GM12878 (cell line): Measurements from ENCODE around the gene MEGF11. TPM values are rescaled to one million over a fixed set of nuclear protein-coding genes. Genes with fewer than 3 reads are reported as not detected.

Experiments
- ATAC-seq: fragments of 200-7000 bp; cut with Tn5 transposase; 3 replicates; pipeline ENCODE4 v1.9.1; 2020; ENCODE audit warnings: mild to moderate bottlenecking, moderate library complexity
- BruUV-seq: library from RNA; stranded (reverse); fragments of 400-500 nt; replicated peaks from 2 replicates; lab custom pipeline; 2021; lab: Mats Ljungman, UMichigan
- CTCF ChIA-PET: fragments of 300-600 bp; sonication (Branson Sonifier 250); formaldehyde crosslinking; extraction: SDS; loops from one replicate; lab custom pipeline; 2021; ENCODE audit warnings: inconsistent platforms; lab: Yijun Ruan, JAX
- POLR2A ChIA-PET: fragments of 350-600 bp; formaldehyde crosslinking; extraction: SDS; loops from one replicate; lab custom pipeline; 2021; ENCODE audit warnings: inconsistent platforms; lab: Charles Lee
- RAD21 ChIA-PET: fragments of 300-600 bp; sonication (Branson Sonifier 250); formaldehyde crosslinking; loops from one replicate; lab custom pipeline; 2023; ENCODE audit warnings: antibody characterized with exemption; ENCODE audit not compliant: unreplicated experiment; lab: Charles Lee
- SMC1A ChIA-PET: fragments of 300-600 bp; sonication (Branson Sonifier 250); formaldehyde crosslinking; loops from one replicate; lab custom pipeline; 2023; ENCODE audit not compliant: unreplicated experiment, uncharacterized antibody; lab: Charles Lee
- DNase-seq: peaks from one replicate; pipeline ENCODE4 v3.0.0-alpha.2; 2011; ENCODE audit warnings: low read depth, low spot score
- FAIRE-seq: peaks from 3 replicates; lab custom pipeline; 2011; peaks lifted over from hg19 to GRCh38; lab: Jason Lieb, UNC
- H2AFZ ChIP-seq: 2 replicates; pipeline ENCODE4 v1.6.0; 2011; ENCODE audit warnings: low read depth, low read length, control low read depth; ENCODE audit not compliant: control insufficient read depth
- H3K27ac ChIP-seq: 2 replicates; pipeline ENCODE4 v1.5.1; 2011; ENCODE audit warnings: control low read depth; ENCODE audit not compliant: control insufficient read depth, insufficient read depth
- H3K27me3 ChIP-seq, 2 experiments: replicated peaks in 1 of 2; 2 replicates each; pipeline versions ENCODE4 v1.6.0 to v1.6.1; 2011; ENCODE audit warnings: low read length in 1 of 2; ENCODE audit not compliant: control insufficient read depth in 2 of 2, insufficient read depth in 2 of 2
- H3K36me3 ChIP-seq, 2 experiments: 2 replicates each; pipeline ENCODE4 v1.5.1; 2011; ENCODE audit warnings: low read length in 1 of 2; ENCODE audit not compliant: control insufficient read depth in 2 of 2, insufficient read depth in 2 of 2
- H3K4me1 ChIP-seq: 2 replicates; pipeline ENCODE4 v1.6.1; 2011; ENCODE audit warnings: mild to moderate bottlenecking, low read length, moderate library complexity, mixed read lengths; ENCODE audit not compliant: control insufficient read depth, insufficient read depth
- H3K4me2 ChIP-seq: 2 replicates; pipeline ENCODE4 v1.6.0; 2011; ENCODE audit warnings: control low read depth; ENCODE audit not compliant: control insufficient read depth, insufficient read depth
- H3K4me3 ChIP-seq: fragments of 200-600 bp; sonication (generic); 2 replicates; pipeline ENCODE4 v1.5.1; 2016
- H3K79me2 ChIP-seq: 2 replicates; pipeline ENCODE4 v1.6.0; 2011; ENCODE audit warnings: low read length; ENCODE audit not compliant: control insufficient read depth, insufficient read depth
- H3K9ac ChIP-seq: 2 replicates; pipeline ENCODE4 v1.8.0; 2011; ENCODE audit warnings: low read length, control low read depth, mixed read lengths; ENCODE audit not compliant: control insufficient read depth, insufficient read depth
- H3K9me3 ChIP-seq: replicated peaks from 3 replicates; pipeline ENCODE4 v1.5.1; 2011; ENCODE audit warnings: mild to moderate bottlenecking, low read length; ENCODE audit not compliant: control insufficient read depth, insufficient read depth
- H4K20me1 ChIP-seq: 2 replicates; pipeline ENCODE4 v1.6.0; 2011; ENCODE audit not compliant: control insufficient read depth, insufficient read depth
- BACH1 ChIP-seq: fragments of 450-650 bp; IDR thresholded peaks from 2 replicates; pipeline ENCODE4 v1.6.1; 2017; ENCODE audit warnings: mild to moderate bottlenecking, borderline replicate concordance
- CHD2 ChIP-seq: IDR thresholded peaks from 2 replicates; pipeline ENCODE4 v1.6.1; 2011; ENCODE audit warnings: low read depth, low read length, improper control_type of control experiment, borderline replicate concordance
- EP300 ChIP-seq, 2 experiments: fragments of 150-350 bp in 1 of 2; IDR thresholded peaks; 2 replicates each; pipeline ENCODE4 v1.6.1; 2011 to 2012; ENCODE audit warnings: low read depth in 2 of 2, low read length in 2 of 2, borderline replicate concordance in 1 of 2, improper control_type of control experiment in 1 of 2, inconsistent platforms in 1 of 2; ENCODE audit not compliant: control insufficient read depth in 1 of 2
- HDAC2 ChIP-seq: fragments of 200-600 bp; sonication (generic); IDR thresholded peaks from 2 replicates; pipeline ENCODE4 v1.6.1; 2017
- KLF5 ChIP-seq: fragments of 450-650 bp; IDR thresholded peaks from 2 replicates; pipeline ENCODE4 v1.6.1; 2014; ENCODE audit warnings: mild to moderate bottlenecking; ENCODE audit not compliant: partially characterized antibody
- MAX ChIP-seq: IDR thresholded peaks from 2 replicates; pipeline ENCODE4 v1.6.1; 2012; ENCODE audit warnings: low read depth, low read length, improper control_type of control experiment
- MTA2 ChIP-seq: fragments of 450-650 bp; IDR thresholded peaks from 2 replicates; pipeline ENCODE4 v1.6.1; 2016; ENCODE audit warnings: low read depth, mild to moderate bottlenecking, moderate library complexity
- PBX3 ChIP-seq: IDR thresholded peaks from 2 replicates; pipeline ENCODE4 v1.6.1; 2011; ENCODE audit warnings: mild to moderate bottlenecking, low read depth, low read length, moderate library complexity; ENCODE audit not compliant: insufficient replicate concordance
- STAT1 ChIP-seq: fragments of 450-650 bp; conservative IDR thresholded peaks from 2 replicates; pipeline ENCODE4 v1.6.1; 2014; ENCODE audit warnings: antibody characterized with exemption, mild to moderate bottlenecking
- TBL1XR1 ChIP-seq: IDR thresholded peaks from 2 replicates; pipeline ENCODE4 v1.6.1; 2012; ENCODE audit warnings: low read depth, low read length, improper control_type of control experiment
- ZBTB33 ChIP-seq: fragments of 450-650 bp; IDR thresholded peaks from 2 replicates; pipeline ENCODE4 v1.6.1; 2017; ENCODE audit warnings: mild to moderate bottlenecking
- ZBTB40 ChIP-seq: fragments of 450-650 bp; IDR thresholded peaks from 2 replicates; pipeline ENCODE4 v1.6.1; 2016; ENCODE audit warnings: mild to moderate bottlenecking, moderate library complexity, borderline replicate concordance
- ZZZ3 ChIP-seq: IDR thresholded peaks from 2 replicates; pipeline ENCODE4 v1.6.1; 2011; ENCODE audit warnings: low read depth; ENCODE audit not compliant: control insufficient read depth, insufficient read length
- WGBS: methylation state at CpG from one replicate; pipeline ENCODE4 v1.1.6; 2016; ENCODE audit warnings: low lambda C conversion rate; ENCODE audit not compliant: insufficient replicate concordance, insufficient coverage; ENCODE audit errors: missing lambda C conversion rate; 5-methylcytosine and 5-hydroxymethylcytosine counted together
- in situ Hi-C: fragments of 300-500 bp; cut with MboI; formaldehyde crosslinking; loops from 9 replicates; pipeline ENCODE4 v1.14.3; 2018; ENCODE audit warnings: mixed read lengths
- intact Hi-C: fragments of 100-400 bp; cut with micrococcal nuclease; formaldehyde crosslinking; loops from one replicate; pipeline ENCODE4 v1.14.2; 2022; ENCODE audit not compliant: unreplicated experiment
- polyA plus RNA-seq, 11 experiments: library from polyadenylated mRNA; depleted of rRNA in 4 of 11; unstranded in 6 of 11; stranded (reverse) in 5 of 11; fragments of >200 nt; fragmentation: Nextera tagmentation in 4 of 11; fragmentation: Illumina TruSeq in 1 of 11; extraction: Ambion mirVana in 4 of 11; extraction: Trizol in 1 of 11; gene quantifications; 1 replicate in 1 of 11; 2 replicates in 10 of 11; pipeline versions ENCODE4 v1.2.1 to v1.2.3, GENCODE V29; 2011 to 2016; ENCODE audit warnings: inconsistent platforms in 2 of 11, missing spikeins in 2 of 11, low read depth in 1 of 11
- total RNA-seq, 4 experiments: library from RNA; depleted of rRNA in 3 of 4; stranded (reverse); fragments of >200 nt in 3 of 4; fragmentation: Illumina TruSeq in 1 of 4; extraction: Trizol in 1 of 4; gene quantifications; 2 replicates each; pipeline versions ENCODE4 v1.2.1 to v1.2.3, GENCODE V29; 2013 to 2021

Gene MEGF11
- total and polyA plus RNA-seq, 10 of the 15 experiments (the other 5 are each of a cell fraction or from before 2014, with no cell fraction given), result 0.03 to 1.7 (median 0.49) TPM

- ChIA-PET RAD21 (interaction anchor here (0.6 to 1.2 kb wide), 2 partner anchors 128 to 508 kb away, joined by 3 to 4 read pairs; no protein-coding TSS in a partner anchor), POLR2A (interaction anchor here (0.6 kb wide), 1 partner anchor 736 kb away, joined by 3 read pairs; no protein-coding TSS in a partner anchor), SMC1A (interaction anchor here (0.9 kb wide), 1 partner anchor 18 kb away, joined by 3 read pairs; no protein-coding TSS in a partner anchor), CTCF (no interaction called here)
- no peaks in the 10 kb centered on the region for H4K20me1 ChIP-seq
- no peak for FAIRE-seq
- no peak overlapping the region for H3K4me2 ChIP-seq
- H3K36me3 ChIP-seq, result no peaks in the 10 kb centered on the region
- DNase-seq, result no peak
- intact Hi-C loops (no loop called here), in situ Hi-C loops (no loop called here)
- H3K4me3 ChIP-seq, result no peak overlapping the region
- peaks cover 0 to 4% of the 10 kb centered on the region in 2 experiments; a peak in 1 of 4 replicates for H3K27me3 ChIP-seq
- no peak for ATAC-seq
- no peak overlapping the region for H2AFZ ChIP-seq
- no peaks in the 10 kb centered on the region for H3K4me1 ChIP-seq
- H3K79me2 ChIP-seq, result no peaks in the 10 kb centered on the region
- no peaks in the 10 kb centered on the region for H3K9me3 ChIP-seq
- H3K9ac ChIP-seq, result no peak overlapping the region
- no TSS peak for BruUV-seq
- 34% methylated on average over 3 of the region's 3 CpGs for WGBS
- no peak overlapping the region for H3K27ac ChIP-seq
- TF ChIP-seq CHD2, result no peak
- TF ChIP-seq BACH1, result no peak
- TF ChIP-seq ZBTB40, result no peak
- no peak for TF ChIP-seq ZBTB33
- no peak for TF ChIP-seq EP300 (IDR thresholded peaks at IDR 0.05; ENCODE audit: borderline replicate concordance in 1 of 2, control insufficient read depth in 1 of 2, low read depth in 2 of 2, low read length in 2 of 2)
- no peak for TF ChIP-seq MTA2
- TF ChIP-seq HDAC2, result no peak
- no peak for TF ChIP-seq PBX3
- no peak for TF ChIP-seq ZZZ3
- TF ChIP-seq KLF5, result no peak
- no peak for TF ChIP-seq STAT1
- TF ChIP-seq TBL1XR1, result no peak
- TF ChIP-seq MAX, result no peak
Observed at GRCh38 chr15:66044837-66045236, 208.7 kb downstream of the MEGF11 start.
